ENCODE measurements around the gene TTC27. TPM values are rescaled to one million over a fixed set of nuclear protein-coding genes. Genes with fewer than 3 reads are reported as not detected.

The TTC27 gene
- total RNA-seq, 1 donor from 2014 or later: 12.2 TPM

DNA sequence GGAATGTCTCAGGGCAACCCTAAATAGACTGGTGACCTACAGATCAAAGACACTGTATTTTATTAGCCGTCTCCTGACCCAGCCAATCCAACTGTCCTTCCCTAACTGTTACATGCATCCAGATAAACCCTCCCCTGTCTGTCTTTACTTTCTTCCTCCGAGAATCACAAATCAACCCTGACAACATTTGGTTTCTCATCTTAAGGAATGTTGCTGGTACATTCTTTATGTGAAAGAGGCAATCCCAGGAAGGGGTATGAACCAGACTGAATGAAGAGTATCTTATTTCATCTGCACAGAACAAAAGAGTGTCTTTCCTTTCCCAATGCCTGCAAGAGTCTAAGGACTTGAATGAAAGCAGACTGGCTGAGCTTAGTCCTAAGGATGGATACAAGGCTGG, 205.0 kb downstream of the TTC27 start:
- intact Hi-C loops (cut with DNase I): no loop called here
- Histone ChIP-seq H3K4me1 (no peaks in the 10 kb centered on the region), H3K36me3 (no peaks in the 10 kb centered on the region), H3K27ac (no peak overlapping the region), H3K27me3 (ENCODE audit: low read depth) (no peaks in the 10 kb centered on the region), H3K9me3 (peaks cover 8% of the 10 kb centered on the region), H3K4me3 (no peak overlapping the region)
- TF ChIP-seq, protein P1, sequence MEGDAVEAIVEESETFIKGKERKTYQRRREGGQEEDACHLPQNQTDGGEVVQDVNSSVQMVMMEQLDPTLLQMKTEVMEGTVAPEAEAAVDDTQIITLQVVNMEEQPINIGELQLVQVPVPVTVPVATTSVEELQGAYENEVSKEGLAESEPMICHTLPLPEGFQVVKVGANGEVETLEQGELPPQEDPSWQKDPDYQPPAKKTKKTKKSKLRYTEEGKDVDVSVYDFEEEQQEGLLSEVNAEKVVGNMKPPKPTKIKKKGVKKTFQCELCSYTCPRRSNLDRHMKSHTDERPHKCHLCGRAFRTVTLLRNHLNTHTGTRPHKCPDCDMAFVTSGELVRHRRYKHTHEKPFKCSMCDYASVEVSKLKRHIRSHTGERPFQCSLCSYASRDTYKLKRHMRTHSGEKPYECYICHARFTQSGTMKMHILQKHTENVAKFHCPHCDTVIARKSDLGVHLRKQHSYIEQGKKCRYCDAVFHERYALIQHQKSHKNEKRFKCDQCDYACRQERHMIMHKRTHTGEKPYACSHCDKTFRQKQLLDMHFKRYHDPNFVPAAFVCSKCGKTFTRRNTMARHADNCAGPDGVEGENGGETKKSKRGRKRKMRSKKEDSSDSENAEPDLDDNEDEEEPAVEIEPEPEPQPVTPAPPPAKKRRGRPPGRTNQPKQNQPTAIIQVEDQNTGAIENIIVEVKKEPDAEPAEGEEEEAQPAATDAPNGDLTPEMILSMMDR (IDR thresholded peaks at IDR 0.05): no peak
- ATAC-seq (no peak), DNase-seq (no peak)

DNA sequence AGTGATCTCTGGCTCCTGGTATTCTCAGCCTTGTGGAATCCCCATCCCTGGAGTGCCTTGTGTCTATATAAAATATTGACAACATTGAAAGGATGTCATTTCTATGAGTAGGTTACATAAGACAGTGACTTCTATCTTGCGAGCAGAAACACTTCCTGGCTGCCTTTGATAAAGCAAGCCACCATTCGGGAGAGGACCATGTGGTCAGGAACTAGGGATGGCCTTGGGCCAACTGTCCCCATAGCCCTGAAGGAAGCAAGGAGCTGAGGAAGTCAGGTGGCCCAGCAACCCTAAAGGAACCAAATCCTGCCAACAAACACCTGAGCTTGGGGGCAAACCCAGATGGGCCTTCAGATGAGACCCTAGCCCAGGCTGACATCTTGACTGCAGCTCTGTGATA, 205.9 kb downstream of the TTC27 start:
- Histone ChIP-seq H3K9me3 (peaks cover 8% of the 10 kb centered on the region), H3K27ac (no peak overlapping the region), H3K4me3 (no peak overlapping the region), H3K4me1 (no peaks in the 10 kb centered on the region), H3K27me3 (ENCODE audit: low read depth) (no peaks in the 10 kb centered on the region), H3K36me3 (no peaks in the 10 kb centered on the region)
- TF ChIP-seq, protein P1 (IDR thresholded peaks at IDR 0.05): no peak
- no peak for ATAC-seq
- no peak for DNase-seq
- intact Hi-C loops (cut with DNase I): no loop called here

DNA sequence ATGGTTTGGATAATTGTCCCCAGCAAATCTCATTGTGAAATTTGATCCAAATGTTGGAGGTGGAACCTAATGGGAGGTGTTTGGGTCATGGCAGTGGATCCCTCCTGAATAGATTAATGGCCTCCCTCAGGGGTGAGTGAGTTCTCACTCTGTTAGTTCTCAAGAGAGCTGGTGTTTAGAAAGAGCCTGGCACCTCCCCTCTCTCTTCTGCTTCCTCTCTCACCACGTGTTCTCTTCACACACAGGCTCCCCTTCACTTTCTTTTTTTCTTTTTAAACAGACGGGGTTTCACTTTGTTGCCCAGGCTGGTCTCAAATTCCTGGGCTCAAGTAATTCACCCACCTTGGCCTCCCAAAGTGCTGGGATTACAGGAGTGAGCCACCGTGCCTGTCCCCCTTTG, 207.3 kb downstream of the TTC27 start:
- Histone ChIP-seq H3K36me3 (no peaks in the 10 kb centered on the region), H3K4me3 (no peak overlapping the region), H3K27ac (no peak overlapping the region), H3K27me3 (ENCODE audit: low read depth) (no peaks in the 10 kb centered on the region), H3K9me3 (no peaks in the 10 kb centered on the region), H3K4me1 (no peaks in the 10 kb centered on the region)
- DNase-seq (no peak), ATAC-seq (no peak)
- intact Hi-C loops (cut with DNase I): no loop called here
- TF ChIP-seq, protein P1 (IDR thresholded peaks at IDR 0.05): no peak

DNA sequence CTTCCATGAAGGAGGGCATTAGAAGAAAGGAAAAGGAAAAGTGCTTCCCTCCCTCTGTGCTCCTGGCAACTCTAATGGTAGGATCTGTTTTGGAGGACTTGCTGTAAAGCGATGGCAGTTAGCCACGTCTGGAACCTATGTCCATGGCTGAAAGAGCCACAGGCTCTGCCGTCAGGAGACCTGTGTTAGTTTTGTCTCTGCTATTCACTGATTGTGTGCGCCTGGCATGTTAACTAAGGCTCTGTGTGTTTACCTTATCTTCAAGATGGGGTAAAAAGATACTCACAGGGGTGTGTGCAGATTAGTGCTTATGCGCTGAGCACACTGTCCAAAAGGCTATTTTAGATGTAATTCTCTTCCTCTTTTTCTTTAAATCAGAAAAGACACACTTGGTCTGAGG, 209.1 kb downstream of the TTC27 start:
- no peak for DNase-seq
- Histone ChIP-seq H3K27me3 (ENCODE audit: low read depth) (no peaks in the 10 kb centered on the region), H3K4me1 (no peaks in the 10 kb centered on the region), H3K9me3 (no peaks in the 10 kb centered on the region), H3K36me3 (no peaks in the 10 kb centered on the region), H3K4me3 (no peak overlapping the region), H3K27ac (no peak overlapping the region)
- intact Hi-C loops (cut with DNase I): no loop called here
- TF ChIP-seq, protein P1 (IDR thresholded peaks at IDR 0.05): no peak
- ATAC-seq: no peak

DNA sequence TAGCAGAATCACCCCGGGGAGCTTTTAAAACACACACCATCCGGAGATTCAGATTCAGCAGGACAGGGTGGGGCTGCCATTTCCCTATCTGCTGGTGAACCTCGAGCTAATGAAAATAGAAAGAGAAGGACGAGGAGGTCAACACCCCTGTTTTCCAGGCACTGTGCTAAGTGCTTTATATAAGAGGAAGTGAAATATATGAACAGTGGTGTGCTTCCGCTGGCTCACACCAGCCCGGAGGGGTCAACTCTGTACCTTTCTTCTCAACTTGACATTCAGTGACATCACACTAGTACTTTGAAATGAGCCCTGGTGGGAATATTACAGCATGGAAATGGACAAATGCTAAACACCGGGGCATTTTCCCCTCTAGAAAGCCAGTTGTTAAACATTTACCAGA, 210.6 kb downstream of the TTC27 start:
- no peak for DNase-seq
- no peaks in the 10 kb centered on the region for H3K36me3 ChIP-seq
- ATAC-seq: peak in 1 of 2 donors; percentile 23
- intact Hi-C loops (cut with DNase I): no loop called here
- H3K9me3 ChIP-seq: no peaks in the 10 kb centered on the region
- no peak overlapping the region for H3K4me3 ChIP-seq
- H3K27ac ChIP-seq: no peak overlapping the region
- no peaks in the 10 kb centered on the region for H3K4me1 ChIP-seq
- TF ChIP-seq, protein P1 (IDR thresholded peaks at IDR 0.05): no peak
- no peaks in the 10 kb centered on the region for H3K27me3 ChIP-seq (ENCODE audit: low read depth)

DNA sequence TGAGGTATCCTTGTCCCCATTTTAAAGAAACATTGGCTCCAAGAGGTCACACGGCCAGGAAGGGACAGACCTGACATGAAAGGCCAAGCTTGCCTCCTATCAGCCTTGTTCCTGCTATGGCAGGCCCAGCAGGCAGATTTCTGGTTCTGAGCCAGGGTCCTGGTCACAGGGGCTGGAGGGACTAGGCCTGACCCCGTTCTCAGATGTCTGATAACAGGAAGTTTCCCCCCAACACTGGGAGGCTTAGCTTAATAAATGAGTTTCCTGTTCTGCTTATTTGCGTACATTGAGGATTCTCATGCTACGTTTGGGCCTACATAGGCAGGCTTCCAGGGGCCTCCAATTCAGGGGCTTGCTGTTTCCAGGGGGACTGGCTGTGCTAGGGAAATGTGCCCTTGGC, 211.1 kb downstream of the TTC27 start:
- ATAC-seq (peak in 1 of 2 donors; percentile 13), DNase-seq (no peak)
- Histone ChIP-seq H3K36me3 (no peaks in the 10 kb centered on the region), H3K4me1 (no peaks in the 10 kb centered on the region), H3K27ac (no peak overlapping the region), H3K4me3 (no peak overlapping the region), H3K27me3 (ENCODE audit: low read depth) (no peaks in the 10 kb centered on the region), H3K9me3 (no peaks in the 10 kb centered on the region)
- TF ChIP-seq, protein P1 (IDR thresholded peaks at IDR 0.05): no peak
- intact Hi-C loops (cut with DNase I): no loop called here
